Fibroblast of lung (primary cell): ENCODE results near the gene H6PD. TPM values are rescaled to one million over a fixed set of nuclear protein-coding genes. Genes with fewer than 3 reads are reported as not detected.

Experiments
- DNase-seq, 2 donors: peaks; one replicate each; pipeline versions ENCODE4 v3.0.0 to v3.0.0-alpha.2; 2010; ENCODE audit warnings: low read depth in 2 of 2
- H2AFZ ChIP-seq: 2 replicates; pipeline ENCODE4 v1.5.1; 2012; ENCODE audit warnings: low read length, control low read depth, inconsistent platforms
- H3K27ac ChIP-seq: 2 replicates; pipeline ENCODE4 v1.5.1; 2011; ENCODE audit warnings: low read length, control low read depth; ENCODE audit not compliant: insufficient read depth
- H3K27me3 ChIP-seq: 2 replicates; pipeline ENCODE4 v1.5.1; 2011; ENCODE audit warnings: mild to moderate bottlenecking, low read length; ENCODE audit not compliant: control insufficient read depth, insufficient read depth
- H3K36me3 ChIP-seq: 2 replicates; pipeline ENCODE4 v1.5.1; 2011; ENCODE audit warnings: low read length; ENCODE audit not compliant: control insufficient read depth, insufficient read depth
- H3K4me1 ChIP-seq: 2 replicates; pipeline ENCODE4 v1.5.1; 2011; ENCODE audit warnings: low read length; ENCODE audit not compliant: control insufficient read depth, insufficient read depth; ENCODE audit errors: extremely low read depth
- H3K4me2 ChIP-seq: 2 replicates; pipeline ENCODE4 v1.5.1; 2011; ENCODE audit warnings: low read length, control low read depth; ENCODE audit not compliant: insufficient read depth; ENCODE audit errors: extremely low read depth
- H3K4me3 ChIP-seq, 4 experiments: fragments of 200-600 bp in 1 of 4; sonication (generic) in 1 of 4; replicated peaks in 1 of 4; 2 replicates each; pipeline ENCODE4 v1.5.1; 2011 to 2016; ENCODE audit warnings: low read length in 4 of 4, low read depth in 3 of 4, mild to moderate bottlenecking in 3 of 4, control low read depth in 2 of 4, inconsistent platforms in 1 of 4, mixed read lengths in 1 of 4; ENCODE audit not compliant: insufficient read depth in 1 of 4; ENCODE audit errors: control extremely low read depth in 1 of 4
- H3K79me2 ChIP-seq: 2 replicates; pipeline ENCODE4 v1.5.1; 2012; ENCODE audit warnings: mild to moderate bottlenecking, low read length, inconsistent platforms; ENCODE audit not compliant: control insufficient read depth, insufficient read depth
- H3K9ac ChIP-seq: 2 replicates; pipeline ENCODE4 v1.5.1; 2011; ENCODE audit warnings: mild to moderate bottlenecking, low read length, control low read depth; ENCODE audit not compliant: insufficient read depth
- H3K9me3 ChIP-seq: 2 replicates; pipeline ENCODE4 v1.5.1; 2012; ENCODE audit warnings: low read depth, low read length; ENCODE audit not compliant: control insufficient read depth, insufficient read depth
- H4K20me1 ChIP-seq: 2 replicates; pipeline ENCODE4 v1.5.1; 2011; ENCODE audit warnings: low read length; ENCODE audit not compliant: control insufficient read depth, insufficient read depth; ENCODE audit errors: extremely low read depth
- EZH2 ChIP-seq: IDR thresholded peaks from 2 replicates; pipeline ENCODE4 v1.5.1; 2012; ENCODE audit warnings: low read length, control low read depth, mild to moderate bottlenecking; ENCODE audit errors: missing control alignments
- polyA plus RNA-seq, 2 donors: library from polyadenylated mRNA; depleted of rRNA in 1 of 2; stranded (reverse) in 1 of 2; unstranded in 1 of 2; fragments of >200 nt; gene quantifications; 2 replicates each; pipeline ENCODE4 v1.2.1, GENCODE V29; 2011 to 2012; ENCODE audit warnings: missing spikeins in 1 of 2
- total RNA-seq: library from RNA; depleted of rRNA; stranded (reverse); fragments of >200 nt; gene quantifications from 2 replicates; pipeline ENCODE4 v1.2.1, GENCODE V29; 2014
- TF ChIP-seq, protein P1 (sequence below), 2 donors: IDR thresholded peaks in 1 of 2; conservative IDR thresholded peaks in 1 of 2; 1 replicate in 1 of 2; 2 replicates in 1 of 2; pipeline ENCODE4 v1.5.1; 2011 to 2012; ENCODE audit warnings: low read length in 2 of 2, control low read depth in 1 of 2, inconsistent platforms in 1 of 2, low read depth in 1 of 2, mild to moderate bottlenecking in 1 of 2

H6PD gene
- total and polyA plus RNA-seq, 2 donors (not counting 1 experiment from before 2014, with no cell fraction given), result 15.2 to 23.5 TPM

DNA sequence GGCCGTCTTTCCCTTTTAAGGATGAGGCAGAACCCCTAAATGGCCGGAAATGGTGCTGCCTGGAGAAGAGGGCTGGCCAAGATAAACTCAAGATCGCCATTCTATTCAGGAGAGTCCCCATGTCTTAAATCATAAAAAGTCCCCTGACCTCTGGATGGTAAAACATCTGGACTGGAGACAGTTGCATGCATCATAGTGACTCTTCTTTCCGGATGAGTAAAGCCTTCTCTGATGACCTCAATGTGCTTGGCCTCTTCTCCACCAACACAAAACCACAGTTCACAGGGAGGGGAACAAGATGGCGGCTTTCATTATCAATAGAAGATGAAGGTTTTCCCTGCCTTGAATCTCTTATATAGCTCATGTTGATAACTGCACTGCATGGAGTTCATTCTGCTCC lies 27.5 kb upstream of the H6PD start:
- H3K4me3 ChIP-seq, result no peak overlapping the region
- no peaks in the 10 kb centered on the region for H3K4me1 ChIP-seq
- H3K79me2 ChIP-seq, result no peaks in the 10 kb centered on the region
- peak; percentile 55 to 61 for DNase-seq
- H4K20me1 ChIP-seq, result no peaks in the 10 kb centered on the region
- H3K27ac ChIP-seq, result no peak overlapping the region
- TF ChIP-seq, protein P1, sequence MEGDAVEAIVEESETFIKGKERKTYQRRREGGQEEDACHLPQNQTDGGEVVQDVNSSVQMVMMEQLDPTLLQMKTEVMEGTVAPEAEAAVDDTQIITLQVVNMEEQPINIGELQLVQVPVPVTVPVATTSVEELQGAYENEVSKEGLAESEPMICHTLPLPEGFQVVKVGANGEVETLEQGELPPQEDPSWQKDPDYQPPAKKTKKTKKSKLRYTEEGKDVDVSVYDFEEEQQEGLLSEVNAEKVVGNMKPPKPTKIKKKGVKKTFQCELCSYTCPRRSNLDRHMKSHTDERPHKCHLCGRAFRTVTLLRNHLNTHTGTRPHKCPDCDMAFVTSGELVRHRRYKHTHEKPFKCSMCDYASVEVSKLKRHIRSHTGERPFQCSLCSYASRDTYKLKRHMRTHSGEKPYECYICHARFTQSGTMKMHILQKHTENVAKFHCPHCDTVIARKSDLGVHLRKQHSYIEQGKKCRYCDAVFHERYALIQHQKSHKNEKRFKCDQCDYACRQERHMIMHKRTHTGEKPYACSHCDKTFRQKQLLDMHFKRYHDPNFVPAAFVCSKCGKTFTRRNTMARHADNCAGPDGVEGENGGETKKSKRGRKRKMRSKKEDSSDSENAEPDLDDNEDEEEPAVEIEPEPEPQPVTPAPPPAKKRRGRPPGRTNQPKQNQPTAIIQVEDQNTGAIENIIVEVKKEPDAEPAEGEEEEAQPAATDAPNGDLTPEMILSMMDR (conservative IDR thresholded peaks at IDR 0.05 in 1 of 2, IDR thresholded peaks at IDR 0.05 in 1 of 2; ENCODE audit: low read depth in 1 of 2, low read length in 2 of 2), result no peak
- no peak for TF ChIP-seq EZH2
- no peak overlapping the region for H2AFZ ChIP-seq
- peaks cover 9% of the 10 kb centered on the region for H3K27me3 ChIP-seq
- no peaks in the 10 kb centered on the region for H3K36me3 ChIP-seq
- no peaks in the 10 kb centered on the region for H3K9me3 ChIP-seq
- no peak overlapping the region for H3K9ac ChIP-seq
- no peak overlapping the region for H3K4me2 ChIP-seq

DNA sequence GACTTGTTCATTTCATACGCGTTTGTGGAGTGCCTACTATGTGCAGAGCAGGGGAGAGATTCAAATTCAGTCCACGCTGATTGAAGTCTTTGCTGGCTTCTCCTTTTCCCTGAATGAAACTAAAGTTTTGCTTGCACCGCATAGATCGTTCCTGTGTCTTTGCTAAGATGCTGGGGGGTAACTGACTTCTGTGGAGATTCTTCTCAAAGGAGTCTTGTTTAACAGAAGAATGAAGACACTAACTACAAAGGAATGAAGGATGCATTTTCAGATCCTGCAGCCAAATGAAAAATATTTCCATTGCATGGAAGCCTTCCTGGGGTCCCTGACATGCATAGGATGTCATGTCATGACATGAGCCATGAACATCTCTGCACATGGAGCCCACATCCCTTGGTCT lies 26.9 kb upstream of the H6PD start:
- TF ChIP-seq, protein P1 (conservative IDR thresholded peaks at IDR 0.05 in 1 of 2, IDR thresholded peaks at IDR 0.05 in 1 of 2; ENCODE audit: low read depth in 1 of 2, low read length in 2 of 2), result no peak
- no peak for TF ChIP-seq EZH2
- no peaks in the 10 kb centered on the region for H3K36me3 ChIP-seq
- H3K4me3 ChIP-seq, result no peak overlapping the region
- peak in 1 of 2 donors; percentile 49 for DNase-seq
- no peak overlapping the region for H3K4me2 ChIP-seq
- H3K9me3 ChIP-seq, result no peaks in the 10 kb centered on the region
- H3K27ac ChIP-seq, result no peak overlapping the region
- H3K27me3 ChIP-seq, result peaks cover 8% of the 10 kb centered on the region
- H2AFZ ChIP-seq, result no peak overlapping the region
- H3K9ac ChIP-seq, result no peak overlapping the region
- H3K4me1 ChIP-seq, result no peaks in the 10 kb centered on the region
- no peaks in the 10 kb centered on the region for H4K20me1 ChIP-seq
- H3K79me2 ChIP-seq, result no peaks in the 10 kb centered on the region

DNA sequence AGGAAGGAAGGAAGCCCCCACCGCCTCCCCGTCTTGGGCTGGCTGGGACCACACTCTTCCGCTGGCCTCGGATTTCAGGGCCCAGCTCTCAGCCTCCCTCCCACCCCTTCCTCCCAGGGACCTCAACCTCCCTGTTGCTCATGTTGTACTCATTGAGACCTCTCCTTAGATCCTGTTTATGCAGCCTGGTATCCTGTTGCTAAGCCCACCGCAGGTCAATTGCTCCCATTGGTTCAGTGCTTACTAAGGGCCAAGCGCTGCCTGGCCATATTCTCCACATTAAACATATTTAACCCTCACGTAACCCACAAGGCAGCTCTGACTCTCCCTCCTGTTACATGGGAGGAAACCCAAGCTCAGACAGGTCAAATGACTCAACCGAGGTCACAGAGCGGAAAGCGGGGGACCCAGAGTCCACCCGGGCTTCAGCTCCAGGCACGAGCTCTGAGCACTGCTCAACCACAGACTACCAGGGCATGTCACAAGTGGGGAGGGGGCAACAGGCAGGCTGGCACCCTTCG lies 23.2 kb upstream of the H6PD start:
- Histone ChIP-seq H3K27ac (no peak overlapping the region), H2AFZ (no peak overlapping the region), H3K9me3 (no peaks in the 10 kb centered on the region), H4K20me1 (no peaks in the 10 kb centered on the region), H3K4me3 (no peak overlapping the region), H3K4me2 (no peak overlapping the region), H3K36me3 (no peaks in the 10 kb centered on the region), H3K4me1 (no peaks in the 10 kb centered on the region), H3K79me2 (no peaks in the 10 kb centered on the region), H3K9ac (no peak overlapping the region), H3K27me3 (no peaks in the 10 kb centered on the region)
- DNase-seq, result peak; percentile 85 to 92
- TF ChIP-seq, protein P1 (conservative IDR thresholded peaks at IDR 0.05 in 1 of 2, IDR thresholded peaks at IDR 0.05 in 1 of 2; ENCODE audit: low read depth in 1 of 2, low read length in 2 of 2), result no peak
- TF ChIP-seq EZH2, result no peak
